ENCODE results near the gene ROR1.

Gene ROR1

GRCh38 chr1:63827411-63828321 lies 53.8 kb downstream of the ROR1 start:
- no peak for DNase-seq

GRCh38 chr1:63828322-63829044 lies 54.7 kb downstream of the ROR1 start:
- DNase-seq = no peak

GRCh38 chr1:63829349-63830327 lies 55.8 kb downstream of the ROR1 start:
- DNase-seq = no peak

GRCh38 chr1:63831409-63831808 lies 57.6 kb downstream of the ROR1 start:
- DNase-seq = no peak

- no peak for DNase-seq
These were observed 59.7 kb downstream of the ROR1 start for GRCh38 chr1:63833363-63834119.

- DNase-seq = no peak
These were observed 61.3 kb downstream of the ROR1 start for GRCh38 chr1:63835128-63835527.

- DNase-seq = no peak
These were observed 62.6 kb downstream of the ROR1 start for GRCh38 chr1:63836374-63836773.

GRCh38 chr1:63836830-63837229 lies 63.0 kb downstream of the ROR1 start:
- no peak for DNase-seq

GRCh38 chr1:63843010-63843409 lies 69.2 kb downstream of the ROR1 start:
- no peak for DNase-seq

GRCh38 chr1:63843884-63844283 lies 70.1 kb downstream of the ROR1 start:
- DNase-seq = no peak

GRCh38 chr1:63845346-63845745 lies 71.5 kb downstream of the ROR1 start:
- DNase-seq = no peak

- DNase-seq = no peak
These were observed 73.6 kb downstream of the ROR1 start for GRCh38 chr1:63847308-63847910.

- DNase-seq = no peak
These were observed 74.9 kb downstream of the ROR1 start for GRCh38 chr1:63848733-63849132.

GRCh38 chr1:63849149-63849548 lies 75.3 kb downstream of the ROR1 start:
- no peak for DNase-seq

- DNase-seq = no peak
These were observed 80.3 kb downstream of the ROR1 start for GRCh38 chr1:63854091-63854490.

GRCh38 chr1:63855942-63856341 lies 82.1 kb downstream of the ROR1 start:
- no peak for DNase-seq

GRCh38 chr1:63856924-63857323 lies 83.1 kb downstream of the ROR1 start:
- no peak for DNase-seq

GRCh38 chr1:63857478-63857877 lies 83.7 kb downstream of the ROR1 start:
- DNase-seq = no peak

- DNase-seq = no peak
These were observed 84.3 kb downstream of the ROR1 start for GRCh38 chr1:63858153-63858552.

- no peak for DNase-seq
These were observed 85.9 kb downstream of the ROR1 start for GRCh38 chr1:63859480-63860275.

Data from NCI-H187 treated with DMSO at 0.1 percent for 48 hours (cell line).